ENCODE data around the gene RHOB.

- no peak for TF ChIP-seq CTCF (IDR thresholded peaks at IDR 0.05; ENCODE audit: low read depth, low read length)
- TF ChIP-seq MAX (IDR thresholded peaks at IDR 0.05; ENCODE audit: low read depth, low read length) = no peak
- TF ChIP-seq POLR2A (IDR thresholded peaks at IDR 0.05; ENCODE audit: extremely low read depth, insufficient read length) = no peak
Measured at GRCh38 chr2:20469595-20469994, 22.7 kb downstream of the RHOB start.
